Fibroblast of villous mesenchyme (primary cell): Measurements from ENCODE around the gene MAN2B2. TPM values are rescaled to one million over a fixed set of nuclear protein-coding genes. Genes with fewer than 3 reads are reported as not detected.

ENCODE experiments used
- DNase-seq: peaks from one replicate; pipeline ENCODE4 v3.0.0-alpha.2; 2010; ENCODE audit warnings: low read depth
- H3K4me3 ChIP-seq: 2 replicates; pipeline ENCODE4 v1.5.1; 2011; ENCODE audit warnings: low read depth, mild to moderate bottlenecking, low read length
- CTCF ChIP-seq: IDR thresholded peaks from 2 replicates; pipeline ENCODE4 v1.5.1; 2012; ENCODE audit warnings: low read depth, mild to moderate bottlenecking, low read length; ENCODE audit not compliant: insufficient read depth
- total RNA-seq: library from RNA; depleted of rRNA; stranded (reverse); fragments of >200 nt; gene quantifications from 2 replicates; pipeline ENCODE4 v1.2.3, GENCODE V29; 2012

MAN2B2 gene
- total RNA-seq, 1 donor: 14.2 TPM

GRCh38 chr4:6595897-6596537 is 21.0 kb downstream of the MAN2B2 start:
- no peak for DNase-seq
- no peak for TF ChIP-seq CTCF
- H3K4me3 ChIP-seq: no peak overlapping the region

- no peak for DNase-seq
- TF ChIP-seq CTCF: no peak
- no peak overlapping the region for H3K4me3 ChIP-seq
These were observed 22.0 kb downstream of the MAN2B2 start for GRCh38 chr4:6596948-6597347.

- TF ChIP-seq CTCF: no peak
- H3K4me3 ChIP-seq: no peak overlapping the region
- no peak for DNase-seq
These were observed 23.1 kb downstream of the MAN2B2 start for GRCh38 chr4:6598127-6598526.

GRCh38 chr4:6598641-6599040 is 23.7 kb downstream of the MAN2B2 start:
- DNase-seq: no peak
- H3K4me3 ChIP-seq: no peak overlapping the region
- no peak for TF ChIP-seq CTCF

GRCh38 chr4:6601661-6602250 is 26.8 kb downstream of the MAN2B2 start:
- TF ChIP-seq CTCF: no peak
- H3K4me3 ChIP-seq: no peak overlapping the region
- no peak for DNase-seq

GRCh38 chr4:6602289-6602688 is 27.3 kb downstream of the MAN2B2 start:
- no peak overlapping the region for H3K4me3 ChIP-seq
- DNase-seq: no peak
- TF ChIP-seq CTCF: no peak

- no peak overlapping the region for H3K4me3 ChIP-seq
- DNase-seq: no peak
- no peak for TF ChIP-seq CTCF
These were observed 28.1 kb downstream of the MAN2B2 start for GRCh38 chr4:6603128-6603527.
